DND-41 (cell line): ENCODE results near the gene SPNS1.
A peak's percentile ranks its signal among the peaks of the same experiment; 100 is the strongest.

Experiments
- ATAC-seq: fragments of 200-7000 bp; cut with Tn5 transposase; 3 replicates; pipeline ENCODE4 v1.9.1; 2021; ENCODE audit warnings: low read depth; ENCODE audit not compliant: insufficient read depth
- DNase-seq: peaks from one replicate; pipeline ENCODE4 v3.0.0-alpha.2; 2020
- H2AFZ ChIP-seq: 2 replicates; pipeline ENCODE4 v1.6.0; 2012; ENCODE audit warnings: low read depth, low read length
- H3K27ac ChIP-seq: 2 replicates; pipeline ENCODE4 v1.5.1; 2012; ENCODE audit warnings: low read length, inconsistent platforms
- H3K27me3 ChIP-seq: fragments of 200-600 bp; sonication (generic); 2 replicates; pipeline ENCODE4 v1.6.0; 2012; ENCODE audit warnings: low read length, mild to moderate bottlenecking, inconsistent platforms; ENCODE audit not compliant: insufficient read depth, poor library complexity
- H3K36me3 ChIP-seq: 2 replicates; pipeline ENCODE4 v1.5.1; 2012; ENCODE audit warnings: low read length, inconsistent platforms; ENCODE audit not compliant: insufficient read depth
- H3K4me1 ChIP-seq: 2 replicates; pipeline ENCODE4 v1.5.1; 2012; ENCODE audit warnings: mild to moderate bottlenecking, low read length; ENCODE audit not compliant: insufficient read depth
- H3K4me2 ChIP-seq: 2 replicates; pipeline ENCODE4 v1.6.0; 2012; ENCODE audit warnings: mild to moderate bottlenecking, moderate library complexity, low read length, inconsistent platforms; ENCODE audit not compliant: insufficient read depth
- H3K4me3 ChIP-seq, 2 experiments: fragments of 200-600 bp in 1 of 2; shearing (Covaris generic) in 1 of 2; 2 replicates each; pipeline ENCODE4 v1.5.1; 2012 to 2016; ENCODE audit warnings: inconsistent platforms in 2 of 2, low read length in 2 of 2, mild to moderate bottlenecking in 2 of 2, low read depth in 1 of 2, moderate library complexity in 1 of 2
- H3K79me2 ChIP-seq: 2 replicates; pipeline ENCODE4 v1.6.0; 2012; ENCODE audit warnings: low read length, inconsistent platforms; ENCODE audit not compliant: insufficient read depth
- H3K9ac ChIP-seq: 2 replicates; pipeline ENCODE4 v1.6.0; 2012; ENCODE audit warnings: low read depth, mild to moderate bottlenecking, inconsistent platforms, low read length, moderate library complexity
- H3K9me3 ChIP-seq: 2 replicates; pipeline ENCODE4 v1.5.1; 2012; ENCODE audit warnings: low read length, moderate library complexity, mild to moderate bottlenecking, inconsistent platforms; ENCODE audit not compliant: insufficient read depth, severe bottlenecking
- H4K20me1 ChIP-seq: 2 replicates; pipeline ENCODE4 v1.6.0; 2012; ENCODE audit warnings: low read length; ENCODE audit not compliant: insufficient read depth
- CTCF ChIP-seq: IDR thresholded peaks from 2 replicates; pipeline ENCODE4 v1.5.1; 2012; ENCODE audit warnings: borderline replicate concordance, low read length, moderate library complexity, mild to moderate bottlenecking; ENCODE audit not compliant: poor library complexity, severe bottlenecking; ENCODE audit errors: extremely low read depth
- EZH2 ChIP-seq: IDR thresholded peaks from 3 replicates; pipeline ENCODE4 v1.6.1; 2012; ENCODE audit warnings: borderline replicate concordance, low read depth, mild to moderate bottlenecking, moderate library complexity, low read length, inconsistent platforms; ENCODE audit not compliant: severe bottlenecking

SPNS1 gene

GRCh38 chr16:28927815-28928214 is 46.8 kb upstream of the SPNS1 start:
- peaks cover 4% of the 10 kb centered on the region; the same call in 1 of the 2 replicates for H3K36me3 ChIP-seq
- DNase-seq (no peak), ATAC-seq (no peak)
- no peak overlapping the region for H3K9ac ChIP-seq
- no peak for TF ChIP-seq CTCF
- no peaks in the 10 kb centered on the region for H3K9me3 ChIP-seq
- no peaks in the 10 kb centered on the region for H3K27me3 ChIP-seq
- no peak overlapping the region for H3K4me3 ChIP-seq
- peaks cover 44% of the 10 kb centered on the region for H3K4me1 ChIP-seq
- H3K4me2 ChIP-seq: no peak overlapping the region
- peaks cover 2% of the 10 kb centered on the region; the same call in 1 of the 2 replicates for H4K20me1 ChIP-seq
- no peak overlapping the region for H3K27ac ChIP-seq
- H3K79me2 ChIP-seq: no peaks in the 10 kb centered on the region
- no peak overlapping the region for H2AFZ ChIP-seq

- Histone ChIP-seq H3K9ac (peak overlapping the region; percentile 48), H3K4me1 (peaks cover 42% of the 10 kb centered on the region), H3K9me3 (no peaks in the 10 kb centered on the region), H3K79me2 (no peaks in the 10 kb centered on the region), H3K36me3 (no peaks in the 10 kb centered on the region), H3K4me3 (no peak overlapping the region), H3K4me2 (no peak overlapping the region), H3K27ac (peak overlapping the region; percentile 94), H3K27me3 (no peaks in the 10 kb centered on the region), H2AFZ (peak overlapping the region; percentile 63; the same call in 1 of the 2 replicates), H4K20me1 (no peaks in the 10 kb centered on the region)
- no peak for DNase-seq
- ATAC-seq: no peak
- no peak for TF ChIP-seq CTCF
- TF ChIP-seq EZH2: no peak
Measured at GRCh38 chr16:28930203-28930602, 44.4 kb upstream of the SPNS1 start.

GRCh38 chr16:28930652-28931051 is 43.9 kb upstream of the SPNS1 start:
- DNase-seq (peak; percentile 82), ATAC-seq (peak; percentile 85)
- H4K20me1 ChIP-seq: no peaks in the 10 kb centered on the region
- H3K27me3 ChIP-seq: no peaks in the 10 kb centered on the region
- H3K9ac ChIP-seq: peak overlapping the region; percentile 48
- H3K9me3 ChIP-seq: no peaks in the 10 kb centered on the region
- H3K4me1 ChIP-seq: peaks cover 41% of the 10 kb centered on the region
- no peaks in the 10 kb centered on the region for H3K36me3 ChIP-seq
- H3K79me2 ChIP-seq: no peaks in the 10 kb centered on the region
- peak overlapping the region; percentile 33 for H3K4me2 ChIP-seq
- H3K4me3 ChIP-seq: no peak overlapping the region
- TF ChIP-seq CTCF (no peak), EZH2 (no peak)
- H3K27ac ChIP-seq: peak overlapping the region; percentile 94
- peak overlapping the region; percentile 63 for H2AFZ ChIP-seq

- no peak for ATAC-seq
- H3K4me3 ChIP-seq: no peak within 1 kb of the TSS
- H3K9ac ChIP-seq: peak within 1 kb of the TSS; percentile 48
- peak within 1 kb of the TSS; percentile 33 for H3K4me2 ChIP-seq
- TF ChIP-seq CTCF: no peak
- no peak for TF ChIP-seq EZH2
- no peaks in the 10 kb centered on the region for H3K79me2 ChIP-seq
- H3K4me1 ChIP-seq: peaks cover 36% of the 10 kb centered on the region
- no peaks in the 10 kb centered on the region for H4K20me1 ChIP-seq
- no peaks in the 10 kb centered on the region for H3K27me3 ChIP-seq
- H2AFZ ChIP-seq: peak within 1 kb of the TSS; percentile 63
- H3K36me3 ChIP-seq: no peaks in the 10 kb centered on the region
- peak within 1 kb of the TSS; percentile 94 for H3K27ac ChIP-seq
- DNase-seq: no peak
- H3K9me3 ChIP-seq: no peaks in the 10 kb centered on the region
Measured at GRCh38 chr16:28931801-28932225, 42.8 kb upstream of the SPNS1 start, which contains the start of gene CD19. Gene CD19, plus strand, starts transcription at chr16:28931971. Its CDS starts 30 bp downstream, at chr16:28932001.
